ENCODE measurements around the gene NBPF1.
"Not testable (repeated sequence)": the region's sequence is repeated elsewhere in the genome, so short reads cannot be mapped to it uniquely, and the experiment has no call there.

Gene NBPF1

GRCh38 chr1:16605532-16606505, 7.5 kb downstream of the NBPF1 start:
- DNase-seq (ENCODE audit: low spot score) = no peak

GRCh38 chr1:16605213-16605525, 8.2 kb downstream of the NBPF1 start:
- no peak for DNase-seq (ENCODE audit: low spot score)

- peak; percentile 10 for DNase-seq (ENCODE audit: low spot score)
These were observed 8.7 kb downstream of the NBPF1 start for GRCh38 chr1:16604514-16605212.

GRCh38 chr1:16603623-16604022, 9.7 kb downstream of the NBPF1 start:
- DNase-seq (ENCODE audit: low spot score) = peak; percentile 52

- not testable (repeated sequence) for DNase-seq (ENCODE audit: low spot score)
These were observed 10.9 kb downstream of the NBPF1 start for GRCh38 chr1:16602336-16603011.

GRCh38 chr1:16600855-16601786, 12.2 kb downstream of the NBPF1 start:
- DNase-seq (ENCODE audit: low spot score) = peak; percentile 14

GRCh38 chr1:16599326-16599725, 14.0 kb downstream of the NBPF1 start:
- DNase-seq (ENCODE audit: low spot score) = not testable (repeated sequence)

GRCh38 chr1:16595216-16595615, 18.1 kb downstream of the NBPF1 start:
- DNase-seq (ENCODE audit: low spot score) = not testable (repeated sequence)

- not testable (repeated sequence) for DNase-seq (ENCODE audit: low spot score)
These were observed 21.5 kb downstream of the NBPF1 start for GRCh38 chr1:16591845-16592244.

GRCh38 chr1:16588081-16588480, 25.3 kb downstream of the NBPF1 start:
- DNase-seq (ENCODE audit: low spot score) = not testable (repeated sequence)

GRCh38 chr1:16587639-16588038, 25.7 kb downstream of the NBPF1 start:
- not testable (repeated sequence) for DNase-seq (ENCODE audit: low spot score)

GRCh38 chr1:16565324-16565723, 48.0 kb downstream of the NBPF1 start:
- DNase-seq (ENCODE audit: low spot score) = not testable (repeated sequence)

GRCh38 chr1:16561035-16561434, 52.3 kb downstream of the NBPF1 start:
- not testable (repeated sequence) for DNase-seq (ENCODE audit: low spot score)

- DNase-seq (ENCODE audit: low spot score) = not testable (repeated sequence)
These were observed 52.9 kb downstream of the NBPF1 start for GRCh38 chr1:16560498-16560897.

GRCh38 chr1:16559688-16560087, 53.7 kb downstream of the NBPF1 start:
- not testable (repeated sequence) for DNase-seq (ENCODE audit: low spot score)

- DNase-seq (ENCODE audit: low spot score) = not testable (repeated sequence)
These were observed 56.3 kb downstream of the NBPF1 start for GRCh38 chr1:16557034-16557433.

GRCh38 chr1:16553244-16553643, 60.1 kb downstream of the NBPF1 start:
- not testable (repeated sequence) for DNase-seq (ENCODE audit: low spot score)

- not testable (repeated sequence) for DNase-seq (ENCODE audit: low spot score)
These were observed 63.0 kb downstream of the NBPF1 start for GRCh38 chr1:16550212-16550918.

- not testable (repeated sequence) for DNase-seq (ENCODE audit: low spot score)
These were observed 63.8 kb downstream of the NBPF1 start for GRCh38 chr1:16549545-16549944.

GRCh38 chr1:16547502-16548241, 65.7 kb downstream of the NBPF1 start:
- not testable (repeated sequence) for DNase-seq (ENCODE audit: low spot score)

All from pons (tissue), 1 donor.